Loucy (cell line): ENCODE data around the gene ANKRD16.
"Not testable (repeated sequence)": the region's sequence is repeated elsewhere in the genome, so short reads cannot be mapped to it uniquely, and the experiment has no call there.

Experiments used
- CTCF ChIP-seq: fragments of 200-600 bp; sonication (generic); conservative IDR thresholded peaks from 2 replicates; pipeline ENCODE4 v1.5.1; 2014; ENCODE audit warnings: mild to moderate bottlenecking, antibody characterized with exemption, low read length
- EZH2phosphoT487 ChIP-seq: fragments of 200-600 bp; IDR thresholded peaks from 2 replicates; pipeline ENCODE4 v1.6.1; 2018; ENCODE audit warnings: antibody characterized with exemption, mild to moderate bottlenecking, moderate library complexity, borderline replicate concordance

- TF ChIP-seq CTCF, EZH2phosphoT487: not testable (repeated sequence)
Observed at GRCh38 chr10:5868383-5868782, 21.3 kb downstream of the ANKRD16 start.
